ENCODE data around the gene NUMA1.

DNA sequence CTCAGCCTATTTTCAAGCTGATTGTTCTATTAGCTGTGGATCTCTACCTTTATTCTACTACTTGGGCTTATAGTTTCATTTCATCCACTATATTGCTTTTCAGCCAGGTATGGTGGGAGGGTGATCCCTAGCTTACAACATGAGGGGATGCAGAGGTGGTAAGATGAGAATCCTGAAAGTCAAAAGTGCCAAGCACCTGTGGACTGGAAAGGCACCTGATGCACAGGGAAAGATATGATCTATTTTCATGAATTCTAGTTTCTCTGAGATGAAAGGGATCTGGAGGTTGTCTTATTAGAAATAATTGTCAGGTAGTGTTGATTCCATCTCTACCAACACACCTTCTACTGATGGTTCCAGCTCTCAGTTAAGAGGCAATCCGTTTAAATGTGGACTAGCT, 103.3 kb downstream of the NUMA1 start:
- TF ChIP-seq, protein P1, sequence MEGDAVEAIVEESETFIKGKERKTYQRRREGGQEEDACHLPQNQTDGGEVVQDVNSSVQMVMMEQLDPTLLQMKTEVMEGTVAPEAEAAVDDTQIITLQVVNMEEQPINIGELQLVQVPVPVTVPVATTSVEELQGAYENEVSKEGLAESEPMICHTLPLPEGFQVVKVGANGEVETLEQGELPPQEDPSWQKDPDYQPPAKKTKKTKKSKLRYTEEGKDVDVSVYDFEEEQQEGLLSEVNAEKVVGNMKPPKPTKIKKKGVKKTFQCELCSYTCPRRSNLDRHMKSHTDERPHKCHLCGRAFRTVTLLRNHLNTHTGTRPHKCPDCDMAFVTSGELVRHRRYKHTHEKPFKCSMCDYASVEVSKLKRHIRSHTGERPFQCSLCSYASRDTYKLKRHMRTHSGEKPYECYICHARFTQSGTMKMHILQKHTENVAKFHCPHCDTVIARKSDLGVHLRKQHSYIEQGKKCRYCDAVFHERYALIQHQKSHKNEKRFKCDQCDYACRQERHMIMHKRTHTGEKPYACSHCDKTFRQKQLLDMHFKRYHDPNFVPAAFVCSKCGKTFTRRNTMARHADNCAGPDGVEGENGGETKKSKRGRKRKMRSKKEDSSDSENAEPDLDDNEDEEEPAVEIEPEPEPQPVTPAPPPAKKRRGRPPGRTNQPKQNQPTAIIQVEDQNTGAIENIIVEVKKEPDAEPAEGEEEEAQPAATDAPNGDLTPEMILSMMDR (IDR thresholded peaks at IDR 0.05), result no peak
- no peak for TF ChIP-seq EZH2 (IDR thresholded peaks at IDR 0.05)

Measured in neural progenitor cell (in vitro differentiated cells).